ENCODE measurements around the gene OCEL1. TPM values are rescaled to one million over a fixed set of nuclear protein-coding genes. Genes with fewer than 3 reads are reported as not detected.
A peak's percentile ranks its signal among the peaks of the same experiment; 100 is the strongest.

OCEL1 gene
- total RNA-seq, 2 experiments from 2014 or later, result 11.9 to 12.6 TPM

GRCh38 chr19:17242431-17243208 lies 16.6 kb downstream of the OCEL1 start:
- DNase-seq, result no peak
- no peaks in the 10 kb centered on the region for H3K36me3 Mint-ChIP-seq
- no peaks in the 10 kb centered on the region for H3K9me3 Mint-ChIP-seq
- no peak overlapping the region for H3K27ac Mint-ChIP-seq
- peaks cover 5% of the 10 kb centered on the region for H3K4me1 Mint-ChIP-seq
- H3K4me3 Mint-ChIP-seq, result no peak overlapping the region
- H3K27me3 Mint-ChIP-seq, result peaks cover 12% of the 10 kb centered on the region

DNA sequence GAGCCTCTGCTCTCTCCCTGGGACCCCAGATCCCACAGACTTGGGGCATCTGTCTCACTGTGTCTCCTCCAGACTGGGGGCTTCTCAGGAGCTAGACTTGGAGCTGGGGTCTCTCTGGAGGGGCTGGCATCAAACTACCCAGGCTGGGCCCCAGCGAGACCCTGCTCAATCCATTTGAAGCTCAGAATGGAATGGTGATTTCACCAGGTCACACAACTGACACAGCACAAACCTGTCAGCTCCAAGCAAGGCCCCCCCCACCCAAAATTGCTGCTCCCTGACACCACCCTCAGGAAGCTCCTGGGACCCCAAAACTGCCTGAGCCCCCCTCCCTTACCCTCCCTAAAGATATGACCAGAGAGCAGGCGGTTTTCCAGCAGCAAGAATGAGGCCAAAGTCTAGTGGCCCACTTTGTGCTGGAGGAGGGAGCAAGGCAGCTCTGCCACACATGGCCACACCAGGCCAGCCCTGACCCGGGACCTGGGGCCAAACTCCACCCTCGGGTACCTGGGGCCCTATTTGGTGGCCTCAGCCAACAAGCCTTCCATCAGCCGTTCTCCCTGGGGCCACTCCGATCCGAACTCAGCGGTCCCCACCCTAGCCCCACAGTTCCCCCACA lies 17.3 kb downstream of the OCEL1 start:
- H3K36me3 Mint-ChIP-seq, result no peaks in the 10 kb centered on the region
- peaks cover 12% of the 10 kb centered on the region for H3K27me3 Mint-ChIP-seq
- DNase-seq, result no peak
- H3K4me1 Mint-ChIP-seq, result peaks cover 5% of the 10 kb centered on the region
- no peaks in the 10 kb centered on the region for H3K9me3 Mint-ChIP-seq
- no peak overlapping the region for H3K27ac Mint-ChIP-seq
- no peak overlapping the region for H3K4me3 Mint-ChIP-seq

GRCh38 chr19:17243830-17244617 lies 18.0 kb downstream of the OCEL1 start:
- Mint-ChIP-seq H3K4me1 (peaks cover 5% of the 10 kb centered on the region), H3K36me3 (no peaks in the 10 kb centered on the region), H3K9me3 (no peaks in the 10 kb centered on the region), H3K27ac (no peak overlapping the region), H3K27me3 (peaks cover 12% of the 10 kb centered on the region), H3K4me3 (peak overlapping the region; percentile 42)
- DNase-seq, result no peak

GRCh38 chr19:17244618-17245534 lies 18.9 kb downstream of the OCEL1 start:
- peaks cover 12% of the 10 kb centered on the region for H3K27me3 Mint-ChIP-seq
- DNase-seq, result no peak
- peaks cover 5% of the 10 kb centered on the region for H3K4me1 Mint-ChIP-seq
- H3K36me3 Mint-ChIP-seq, result no peaks in the 10 kb centered on the region
- H3K4me3 Mint-ChIP-seq, result peak overlapping the region; percentile 42
- no peak overlapping the region for H3K27ac Mint-ChIP-seq
- H3K9me3 Mint-ChIP-seq, result no peaks in the 10 kb centered on the region

GRCh38 chr19:17245535-17245984 lies 19.5 kb downstream of the OCEL1 start, which contains the start of gene NR2F6:
Gene NR2F6, minus strand, starts transcription at chr19:17245919. Its CDS starts 699 bp downstream, at chr19:17245220.
- H3K27ac Mint-ChIP-seq, result peak within 1 kb of the TSS; percentile 71
- H3K36me3 Mint-ChIP-seq, result no peaks in the 10 kb centered on the region
- H3K4me1 Mint-ChIP-seq, result peaks cover 5% of the 10 kb centered on the region
- peak within 1 kb of the TSS; percentile 85 for H3K4me3 Mint-ChIP-seq
- no peak for DNase-seq
- H3K27me3 Mint-ChIP-seq, result peaks cover 12% of the 10 kb centered on the region
- no peaks in the 10 kb centered on the region for H3K9me3 Mint-ChIP-seq

- H3K27ac Mint-ChIP-seq, result no peak overlapping the region
- H3K36me3 Mint-ChIP-seq, result no peaks in the 10 kb centered on the region
- H3K4me1 Mint-ChIP-seq, result peaks cover 5% of the 10 kb centered on the region
- no peak for DNase-seq
- H3K4me3 Mint-ChIP-seq, result peak overlapping the region; percentile 85
- H3K9me3 Mint-ChIP-seq, result no peaks in the 10 kb centered on the region
- peaks cover 12% of the 10 kb centered on the region for H3K27me3 Mint-ChIP-seq
These were observed 20.8 kb downstream of the OCEL1 start for GRCh38 chr19:17246681-17247425.

DNA sequence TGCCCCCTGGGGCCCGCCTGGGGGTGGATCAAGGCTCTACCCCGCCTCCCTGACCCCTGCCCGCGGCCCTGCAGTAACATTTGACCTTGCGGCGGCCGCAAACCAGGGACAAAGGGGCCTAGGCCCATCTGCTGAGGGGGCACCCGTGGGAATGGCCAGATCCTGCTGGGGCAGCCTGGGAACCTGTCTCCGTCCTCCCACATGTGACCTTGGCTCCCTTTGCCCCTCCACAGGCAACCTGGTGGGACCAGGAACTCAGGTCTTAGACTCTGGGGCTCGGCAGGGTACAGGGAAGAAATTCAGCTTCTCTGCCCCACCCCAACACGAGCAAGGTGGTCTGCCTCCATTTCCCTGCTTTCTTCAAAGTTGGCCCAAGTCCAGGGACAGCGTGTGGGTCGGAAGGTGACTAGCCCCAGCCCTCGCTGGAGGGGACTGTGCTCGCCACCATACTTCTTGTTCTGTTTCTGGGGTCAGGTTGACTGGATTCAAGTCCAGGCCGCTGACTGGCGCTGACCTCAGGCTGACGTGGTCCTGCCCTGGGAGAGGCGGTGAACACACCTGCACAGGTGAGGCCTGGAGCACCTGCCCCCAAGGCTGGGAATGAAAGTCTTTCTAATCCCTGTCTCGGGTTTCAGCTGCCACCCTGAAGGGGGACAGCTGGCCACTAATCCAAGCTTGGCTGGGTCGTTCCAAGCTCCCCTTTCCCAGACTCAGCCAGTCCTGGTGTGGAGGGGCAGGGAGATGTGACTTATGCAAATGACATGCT lies 22.2 kb downstream of the OCEL1 start:
- Mint-ChIP-seq H3K36me3 (no peaks in the 10 kb centered on the region), H3K4me1 (peaks cover 5% of the 10 kb centered on the region), H3K4me3 (no peak overlapping the region), H3K27me3 (peaks cover 12% of the 10 kb centered on the region), H3K27ac (no peak overlapping the region), H3K9me3 (no peaks in the 10 kb centered on the region)
- DNase-seq, result no peak

DNA sequence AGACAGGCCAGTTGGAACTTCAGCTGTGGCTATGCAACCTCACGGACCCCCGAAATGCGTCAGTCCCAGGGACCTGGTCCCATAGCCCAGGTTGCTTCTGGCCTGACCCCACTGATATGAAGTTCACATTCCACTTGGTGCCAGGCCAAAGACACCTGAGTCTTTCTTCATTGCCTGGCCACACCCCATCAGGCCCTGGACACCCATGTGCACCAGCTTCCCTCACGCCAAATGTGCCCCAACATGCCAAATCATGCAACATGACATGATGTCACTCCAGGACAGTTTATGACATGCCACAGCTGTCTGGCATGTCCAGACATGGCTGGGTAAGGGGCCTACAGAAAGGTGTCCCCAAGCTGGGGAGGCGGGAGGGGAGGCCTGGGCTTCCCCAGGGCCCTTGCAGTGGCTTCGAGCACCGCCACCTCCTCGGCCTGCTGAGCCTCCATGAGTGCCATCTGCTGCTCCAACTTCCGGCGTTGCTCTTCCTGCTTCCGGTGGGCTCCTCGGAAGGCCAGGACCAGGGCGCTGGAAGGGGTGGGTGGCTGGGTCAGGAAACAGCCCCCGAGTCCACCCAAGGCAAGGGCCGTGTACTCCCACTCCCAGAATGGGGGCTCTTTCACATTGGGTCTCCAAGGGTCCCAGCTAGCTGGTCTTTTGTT lies 24.0 kb downstream of the OCEL1 start:
- Mint-ChIP-seq H3K27ac (no peak overlapping the region), H3K36me3 (no peaks in the 10 kb centered on the region), H3K4me3 (no peak overlapping the region), H3K4me1 (peaks cover 5% of the 10 kb centered on the region), H3K9me3 (no peaks in the 10 kb centered on the region), H3K27me3 (peaks cover 12% of the 10 kb centered on the region)
- DNase-seq, result no peak

DNA sequence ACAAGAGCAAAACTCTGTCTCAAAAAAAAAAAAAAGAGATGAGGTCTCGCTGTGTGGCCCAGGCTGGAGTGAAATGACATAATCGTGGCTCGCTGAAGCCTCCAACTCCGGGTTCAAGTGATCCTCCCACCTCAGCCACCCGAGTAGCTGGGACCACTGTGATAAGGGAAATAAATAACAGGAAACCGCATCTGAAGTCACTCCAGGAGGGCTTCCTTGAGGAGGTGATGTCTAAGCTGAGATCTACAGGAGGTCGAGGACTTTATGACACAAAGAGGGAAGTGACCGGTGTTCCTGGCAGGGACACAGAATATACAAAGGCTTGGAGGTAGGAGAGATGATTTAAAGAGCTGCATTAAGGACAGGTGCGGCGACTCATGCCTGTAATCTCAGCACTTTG lies 28.6 kb downstream of the OCEL1 start:
- Mint-ChIP-seq H3K27ac (no peak overlapping the region), H3K4me3 (peak overlapping the region; percentile 26), H3K36me3 (no peaks in the 10 kb centered on the region), H3K27me3 (no peaks in the 10 kb centered on the region), H3K9me3 (no peaks in the 10 kb centered on the region), H3K4me1 (no peaks in the 10 kb centered on the region)
- no peak for DNase-seq

- Mint-ChIP-seq H3K9me3 (no peaks in the 10 kb centered on the region), H3K36me3 (no peaks in the 10 kb centered on the region), H3K27me3 (no peaks in the 10 kb centered on the region), H3K4me1 (no peaks in the 10 kb centered on the region), H3K4me3 (no peak overlapping the region), H3K27ac (no peak overlapping the region)
- no peak for DNase-seq
These were observed 29.2 kb downstream of the OCEL1 start for GRCh38 chr19:17255150-17255621.

DNA sequence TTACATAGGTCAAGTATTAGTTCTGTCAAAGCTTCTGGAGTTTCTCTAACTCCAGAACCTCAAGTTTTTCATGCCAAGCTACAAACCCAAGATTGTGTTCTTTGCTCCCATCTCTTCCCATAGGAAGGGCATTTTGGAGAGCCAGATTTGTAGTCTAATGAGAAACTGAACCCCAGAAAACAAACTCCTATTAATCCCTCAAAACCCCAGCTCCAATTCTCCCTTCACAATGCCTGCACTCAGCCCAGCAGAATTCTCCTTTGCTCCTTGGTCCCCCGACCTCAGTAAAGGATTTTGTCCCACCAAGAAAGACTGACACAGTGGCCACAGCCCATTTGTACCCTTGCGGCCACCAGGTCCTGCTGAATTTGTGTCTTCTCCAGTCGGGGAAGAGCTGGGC lies 30.1 kb downstream of the OCEL1 start:
- H3K27ac Mint-ChIP-seq, result no peak overlapping the region

GRCh38 chr19:17259118-17259780 lies 33.2 kb downstream of the OCEL1 start:
- Mint-ChIP-seq H3K4me3 (no peak overlapping the region), H3K27ac (no peak overlapping the region), H3K27me3 (no peaks in the 10 kb centered on the region), H3K9me3 (peaks cover 1% of the 10 kb centered on the region), H3K4me1 (peaks cover 3% of the 10 kb centered on the region), H3K36me3 (no peaks in the 10 kb centered on the region)
- DNase-seq, result no peak

More for the DNA sequence above, 30.1 kb downstream of the OCEL1 start:
- Mint-ChIP-seq H3K27me3 (no peaks in the 10 kb centered on the region), H3K36me3 (no peaks in the 10 kb centered on the region), H3K4me3 (no peak overlapping the region), H3K4me1 (peaks cover 3% of the 10 kb centered on the region), H3K9me3 (peaks cover 1% of the 10 kb centered on the region)
- DNase-seq, result no peak

Data from activated naive CD8-positive, alpha-beta T cell treated with anti-CD3 and anti-CD28 coated beads for 36 hours (primary cell).